Activated T-helper 17 cell treated with anti-CD3 and anti-CD28 coated beads, Interleukin-2, amount 50 U/mL, for 72 hours (primary cell): ENCODE data around the gene DNAJB8. TPM values are rescaled to one million over a fixed set of nuclear protein-coding genes. Genes with fewer than 3 reads are reported as not detected.

ENCODE experiments used
- ATAC-seq: fragments of 150-1000 bp; cut with Tn5 transposase; replicated peaks from 2 replicates; pipeline ENCODE4 v1.10.0; 2021; ENCODE audit warnings: mild to moderate bottlenecking, moderate library complexity
- H3K27ac Mint-ChIP-seq: one replicate; pipeline ENCODE4 v1.8.0; 2022; ENCODE audit warnings: mixed read lengths
- H3K27me3 Mint-ChIP-seq: one replicate; pipeline ENCODE4 v1.8.0; 2022; ENCODE audit warnings: mixed read lengths
- H3K36me3 Mint-ChIP-seq: one replicate; pipeline ENCODE4 v1.8.0; 2022; ENCODE audit warnings: low read depth, mild to moderate bottlenecking, mixed read lengths
- H3K4me1 Mint-ChIP-seq: one replicate; pipeline ENCODE4 v1.8.0; 2022; ENCODE audit warnings: mixed read lengths
- H3K4me3 Mint-ChIP-seq: one replicate; pipeline ENCODE4 v1.8.0; 2022; ENCODE audit warnings: mild to moderate bottlenecking, mixed read lengths
- H3K9me3 Mint-ChIP-seq: one replicate; pipeline ENCODE4 v1.8.0; 2022; ENCODE audit warnings: mixed read lengths
- total RNA-seq, 2 donors: library from RNA; stranded (reverse); gene quantifications; one replicate each; pipeline ENCODE4 v1.2.3, GENCODE V29; 2022

Gene DNAJB8
- total RNA-seq, 2 donors from 2014 or later = not detected

DNA sequence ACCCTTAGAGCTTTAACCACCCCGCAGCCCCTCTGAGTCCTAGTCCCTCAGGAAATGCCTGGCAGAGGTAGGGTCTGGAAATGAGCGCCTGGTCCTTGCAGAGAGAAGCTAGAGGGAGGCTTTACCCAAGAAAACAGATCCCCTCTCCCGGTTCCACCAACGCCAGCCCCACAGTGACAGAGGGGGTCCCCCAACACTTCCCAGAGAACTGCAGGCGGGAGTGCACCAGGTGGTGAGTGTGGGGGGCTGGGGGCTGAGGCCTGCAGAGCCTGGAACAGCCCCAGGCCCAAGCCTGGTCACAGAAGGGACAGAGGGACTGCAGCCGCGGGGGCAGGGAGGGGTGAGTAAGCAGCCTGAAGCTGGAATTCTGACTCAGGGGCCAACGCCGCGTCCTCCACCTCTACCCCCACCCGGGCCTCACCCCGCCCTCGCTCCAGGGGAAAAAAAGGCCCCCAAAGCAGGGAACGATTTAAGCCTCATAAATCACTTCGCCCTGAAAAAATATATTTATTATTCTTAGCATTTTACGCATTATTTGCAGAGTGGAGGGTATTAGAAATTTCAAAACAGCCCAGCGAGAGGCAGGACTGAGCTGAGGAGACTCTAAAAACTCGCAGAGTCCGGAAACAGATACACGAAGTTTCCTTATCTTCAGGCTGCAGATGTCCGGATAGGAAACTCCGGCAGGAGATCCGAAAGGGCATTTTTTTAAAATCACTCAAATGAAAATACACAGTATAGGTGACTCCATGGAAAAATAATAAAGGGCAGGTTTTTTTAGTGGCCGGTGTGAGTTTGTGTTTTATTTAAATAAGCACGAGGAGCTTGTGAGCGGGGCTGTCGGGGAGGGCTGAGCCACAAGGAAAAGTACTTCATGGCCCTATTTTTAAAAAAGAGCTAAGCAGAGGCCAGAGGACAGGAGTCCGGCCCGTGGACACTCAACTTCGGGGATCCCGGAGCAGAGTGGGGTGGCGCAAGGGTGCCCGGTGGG lies 16.3 kb upstream of the DNAJB8 start:
- H3K36me3 Mint-ChIP-seq = no peaks in the 10 kb centered on the region
- no peak overlapping the region for H3K27ac Mint-ChIP-seq
- no peak for ATAC-seq
- no peaks in the 10 kb centered on the region for H3K9me3 Mint-ChIP-seq
- H3K4me3 Mint-ChIP-seq = peak overlapping the region; percentile 4
- peaks cover 64% of the 10 kb centered on the region for H3K27me3 Mint-ChIP-seq
- H3K4me1 Mint-ChIP-seq = peaks cover 9% of the 10 kb centered on the region

DNA sequence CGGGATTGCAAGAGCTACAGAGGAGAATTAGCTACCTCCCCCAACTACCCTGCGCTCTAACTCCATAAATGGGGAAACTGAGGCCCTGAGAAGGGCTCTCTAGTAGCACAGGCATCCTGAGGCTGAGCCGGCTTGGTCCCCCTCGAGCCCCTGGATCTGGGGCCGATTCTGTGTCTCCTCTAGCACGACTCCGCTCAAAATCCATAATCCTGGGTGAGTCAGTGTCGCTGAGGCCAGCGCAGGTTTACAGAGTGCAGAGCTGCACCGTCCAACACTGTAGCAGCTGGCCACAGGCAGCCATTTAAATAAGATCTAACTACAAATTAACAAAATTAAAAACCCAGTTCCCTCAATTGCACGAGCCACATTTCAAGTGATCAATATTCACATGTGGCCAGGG lies 15.5 kb upstream of the DNAJB8 start:
- Mint-ChIP-seq H3K36me3 (no peaks in the 10 kb centered on the region), H3K27me3 (peaks cover 64% of the 10 kb centered on the region), H3K27ac (no peak overlapping the region), H3K4me1 (peaks cover 6% of the 10 kb centered on the region), H3K4me3 (no peak overlapping the region), H3K9me3 (no peaks in the 10 kb centered on the region)
- no peak for ATAC-seq

DNA sequence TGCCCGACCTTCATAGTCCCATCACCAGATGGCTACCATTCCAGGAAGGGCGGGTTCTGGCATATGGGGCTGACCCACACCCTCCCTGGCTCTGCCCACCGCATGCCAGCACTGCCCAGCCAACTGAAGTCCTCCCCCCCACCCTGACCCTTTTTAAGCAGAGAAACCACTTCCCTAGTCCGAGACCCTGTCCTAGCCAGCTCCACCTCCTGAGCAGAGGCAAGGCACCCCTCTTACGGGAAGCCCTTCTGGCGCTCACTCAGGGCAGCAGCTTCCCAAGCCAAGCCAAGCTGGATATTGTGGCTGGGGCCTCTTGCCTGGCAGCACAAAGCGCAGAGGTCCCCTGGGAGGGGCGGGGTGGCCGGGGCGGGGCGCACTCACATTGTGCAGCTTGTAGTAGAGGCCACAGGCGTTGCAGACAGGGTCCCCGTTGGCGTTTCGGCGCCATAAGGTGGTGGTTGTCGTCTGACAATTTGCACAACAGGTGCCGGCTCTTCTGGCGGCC lies 14.8 kb upstream of the DNAJB8 start:
- ATAC-seq = no peak
- Mint-ChIP-seq H3K27ac (no peak overlapping the region), H3K4me3 (no peak overlapping the region), H3K36me3 (no peaks in the 10 kb centered on the region), H3K4me1 (peaks cover 4% of the 10 kb centered on the region), H3K27me3 (peaks cover 62% of the 10 kb centered on the region), H3K9me3 (no peaks in the 10 kb centered on the region)

DNA sequence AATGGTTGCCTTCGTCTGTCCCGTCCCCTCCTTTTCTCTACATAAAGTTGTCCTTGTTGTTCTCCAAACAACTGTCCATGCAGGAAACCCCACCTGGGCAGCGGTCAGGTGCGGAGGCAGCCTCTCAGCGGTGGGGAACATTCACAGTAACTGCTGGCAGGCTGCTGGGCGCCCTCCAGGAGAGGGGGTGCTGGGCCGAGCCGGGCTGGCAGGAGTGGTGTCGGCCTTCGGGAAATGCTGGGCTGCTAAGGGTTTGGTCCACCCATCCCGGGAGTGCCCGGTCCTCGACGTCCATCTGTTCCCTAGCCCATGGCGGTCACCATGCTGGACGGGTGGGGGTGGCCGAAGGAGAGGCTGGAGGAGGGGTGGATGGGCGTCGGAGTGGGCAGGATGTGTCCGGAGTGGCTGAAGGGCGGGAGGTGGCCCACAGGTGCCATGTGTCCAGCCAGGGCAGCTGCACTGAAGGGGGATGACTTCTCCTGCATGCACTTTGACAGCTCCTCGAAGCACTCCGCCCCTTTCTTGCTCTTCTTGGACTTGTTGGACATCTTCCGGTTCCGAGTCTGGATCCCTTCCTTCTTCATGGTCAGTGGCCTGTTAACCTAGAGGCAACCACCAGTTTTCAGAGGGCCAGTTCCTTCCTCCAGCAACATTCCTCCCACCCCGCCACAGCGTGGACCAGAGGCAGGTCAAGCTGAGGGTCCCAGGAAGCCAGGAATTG lies 14.2 kb upstream of the DNAJB8 start:
- no peaks in the 10 kb centered on the region for H3K36me3 Mint-ChIP-seq
- H3K4me3 Mint-ChIP-seq = no peak overlapping the region
- H3K9me3 Mint-ChIP-seq = no peaks in the 10 kb centered on the region
- ATAC-seq = no peak
- no peak overlapping the region for H3K27ac Mint-ChIP-seq
- H3K4me1 Mint-ChIP-seq = peaks cover 4% of the 10 kb centered on the region
- H3K27me3 Mint-ChIP-seq = peaks cover 57% of the 10 kb centered on the region

DNA sequence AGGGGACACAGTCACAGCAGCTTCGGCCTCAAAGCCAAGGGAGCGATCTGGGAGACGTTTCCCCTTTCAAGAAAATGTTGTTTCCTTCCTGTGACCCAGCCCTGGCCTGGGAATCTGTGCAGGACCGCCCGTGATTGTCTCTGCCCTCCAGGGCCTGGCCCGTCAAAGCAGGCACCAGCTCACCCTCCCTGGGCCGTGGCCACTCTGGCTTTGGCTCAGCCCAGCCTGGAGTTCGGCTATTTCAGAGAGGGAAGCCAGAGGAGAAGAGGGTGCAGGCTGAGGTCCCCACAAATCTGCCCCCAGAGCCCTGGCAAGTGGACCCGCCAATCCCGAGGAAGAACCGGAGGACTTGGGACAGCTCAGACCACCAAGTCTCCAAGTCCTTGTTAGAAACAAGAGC lies 13.6 kb upstream of the DNAJB8 start:
- Mint-ChIP-seq H3K4me3 (no peak overlapping the region), H3K9me3 (no peaks in the 10 kb centered on the region), H3K27me3 (peaks cover 51% of the 10 kb centered on the region), H3K36me3 (no peaks in the 10 kb centered on the region), H3K27ac (no peak overlapping the region), H3K4me1 (peaks cover 4% of the 10 kb centered on the region)
- ATAC-seq = no peak

DNA sequence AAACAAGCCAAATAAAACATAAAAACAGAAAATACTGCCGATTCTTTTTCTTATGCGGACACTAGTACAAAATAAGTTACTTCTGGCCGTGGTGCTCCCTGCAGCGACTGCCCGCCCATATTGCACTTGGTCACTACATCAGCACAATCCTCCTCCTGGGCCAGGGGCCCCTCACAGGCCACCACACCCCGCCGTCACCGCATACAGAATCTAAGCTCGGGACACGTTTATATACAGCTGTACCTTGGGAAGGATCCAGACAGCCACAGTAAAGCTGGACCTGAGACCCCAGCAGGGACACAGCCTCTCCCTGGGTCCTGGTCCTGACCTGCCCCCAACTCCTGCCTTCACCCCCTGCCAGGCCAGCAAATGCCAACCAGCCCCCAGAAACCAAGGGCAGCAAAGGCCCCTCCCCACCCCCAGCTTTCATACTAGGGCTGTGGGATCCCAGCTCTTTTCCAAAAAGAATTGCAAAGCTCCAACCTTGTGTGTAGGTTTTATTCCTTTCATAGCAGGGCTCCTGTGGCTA lies 12.9 kb upstream of the DNAJB8 start:
- peaks cover 4% of the 10 kb centered on the region for H3K4me1 Mint-ChIP-seq
- H3K9me3 Mint-ChIP-seq = no peaks in the 10 kb centered on the region
- H3K27me3 Mint-ChIP-seq = peaks cover 45% of the 10 kb centered on the region
- H3K27ac Mint-ChIP-seq = no peak overlapping the region
- no peaks in the 10 kb centered on the region for H3K36me3 Mint-ChIP-seq
- ATAC-seq = no peak
- H3K4me3 Mint-ChIP-seq = no peak overlapping the region

DNA sequence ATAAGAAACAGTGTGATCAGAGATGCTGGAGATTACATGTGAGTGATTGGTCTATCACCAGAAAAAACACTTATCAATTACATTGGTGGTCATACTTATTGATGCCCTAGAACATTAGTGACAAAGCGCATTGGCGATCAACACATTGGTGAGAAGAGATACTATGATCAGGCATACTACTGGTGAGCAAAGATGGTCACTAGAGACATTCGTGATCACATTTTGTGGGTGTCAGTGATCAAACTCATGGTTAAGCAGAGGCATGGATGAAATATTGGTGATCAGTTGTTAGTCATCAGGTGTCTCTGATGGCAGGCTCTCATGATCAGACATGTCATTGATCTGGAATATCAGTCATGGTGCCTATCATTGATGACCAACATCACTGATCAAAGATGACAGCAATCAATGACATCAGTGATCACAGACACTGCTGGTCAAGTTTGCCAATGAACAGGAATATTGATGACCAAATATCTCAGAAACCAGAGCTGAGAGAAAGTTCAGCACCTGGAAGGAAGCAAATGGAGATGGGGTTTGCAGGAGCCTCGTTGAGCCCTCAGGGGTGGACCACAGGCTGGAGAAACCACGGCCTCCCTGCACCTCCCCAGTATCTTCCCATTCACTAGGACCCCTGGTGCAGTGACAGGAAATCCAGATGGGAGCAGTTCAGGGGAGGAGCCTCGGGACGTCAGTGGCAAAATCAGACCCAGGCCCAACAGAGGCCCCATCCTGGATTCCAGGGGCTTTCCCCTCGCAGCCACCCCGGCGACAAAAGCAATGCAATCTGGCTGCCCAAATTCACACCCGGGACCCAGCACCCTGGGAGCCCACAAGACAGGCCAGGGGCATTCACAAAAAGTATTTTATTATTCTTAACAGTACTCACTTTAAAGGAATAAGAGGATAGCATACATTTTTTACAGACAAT lies 12.2 kb upstream of the DNAJB8 start:
- Mint-ChIP-seq H3K27me3 (peaks cover 38% of the 10 kb centered on the region), H3K4me3 (no peak overlapping the region), H3K27ac (no peak overlapping the region), H3K9me3 (no peaks in the 10 kb centered on the region), H3K4me1 (peaks cover 4% of the 10 kb centered on the region), H3K36me3 (no peaks in the 10 kb centered on the region)
- no peak for ATAC-seq

DNA sequence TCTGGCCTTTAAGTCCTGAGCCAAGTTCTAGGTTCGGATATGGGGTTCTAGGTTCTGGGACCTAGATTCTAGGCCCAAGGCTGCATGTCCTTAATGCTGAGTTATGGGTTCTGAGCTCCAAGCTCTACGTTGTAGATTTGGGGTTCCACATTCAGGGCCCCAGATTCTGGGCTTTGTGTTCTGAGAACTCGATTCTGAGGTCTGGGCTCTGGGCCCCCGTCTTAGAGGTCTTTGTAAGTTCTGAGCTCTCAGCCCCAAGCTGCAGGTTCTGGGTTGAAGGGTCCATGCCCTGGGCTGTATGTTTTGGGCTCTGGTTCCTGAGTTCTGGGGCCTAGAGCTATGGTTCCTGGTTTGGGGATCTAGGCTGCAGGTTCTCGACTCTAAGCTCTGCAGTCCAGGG lies 10.0 kb upstream of the DNAJB8 start:
- H3K4me1 Mint-ChIP-seq = no peaks in the 10 kb centered on the region
- H3K27ac Mint-ChIP-seq = no peak overlapping the region
- H3K36me3 Mint-ChIP-seq = no peaks in the 10 kb centered on the region
- H3K9me3 Mint-ChIP-seq = no peaks in the 10 kb centered on the region
- ATAC-seq = no peak
- peaks cover 28% of the 10 kb centered on the region for H3K27me3 Mint-ChIP-seq
- H3K4me3 Mint-ChIP-seq = no peak overlapping the region

DNA sequence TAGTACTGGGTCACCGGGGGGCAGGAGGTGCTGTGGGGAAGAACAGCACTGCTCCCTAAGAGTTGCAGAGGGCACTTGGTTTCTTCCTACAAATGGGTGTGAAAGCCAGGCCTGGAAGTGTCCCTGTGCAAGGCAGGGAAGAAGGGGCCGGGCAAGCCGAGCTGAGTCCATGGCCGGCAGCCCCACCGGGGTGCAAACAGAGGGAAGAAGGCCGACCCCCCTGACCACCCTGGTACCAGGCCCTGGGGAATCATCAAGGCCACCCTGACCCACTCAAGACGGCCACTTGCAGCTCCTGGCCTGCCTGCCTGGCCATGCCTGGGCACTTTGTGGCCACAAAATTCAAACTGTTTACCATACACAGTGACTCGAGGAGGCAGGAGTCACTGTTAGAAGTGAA lies 8.7 kb upstream of the DNAJB8 start:
- Mint-ChIP-seq H3K4me1 (no peaks in the 10 kb centered on the region), H3K4me3 (no peak overlapping the region), H3K36me3 (no peaks in the 10 kb centered on the region), H3K9me3 (no peaks in the 10 kb centered on the region), H3K27me3 (peaks cover 27% of the 10 kb centered on the region), H3K27ac (no peak overlapping the region)
- ATAC-seq = no peak

DNA sequence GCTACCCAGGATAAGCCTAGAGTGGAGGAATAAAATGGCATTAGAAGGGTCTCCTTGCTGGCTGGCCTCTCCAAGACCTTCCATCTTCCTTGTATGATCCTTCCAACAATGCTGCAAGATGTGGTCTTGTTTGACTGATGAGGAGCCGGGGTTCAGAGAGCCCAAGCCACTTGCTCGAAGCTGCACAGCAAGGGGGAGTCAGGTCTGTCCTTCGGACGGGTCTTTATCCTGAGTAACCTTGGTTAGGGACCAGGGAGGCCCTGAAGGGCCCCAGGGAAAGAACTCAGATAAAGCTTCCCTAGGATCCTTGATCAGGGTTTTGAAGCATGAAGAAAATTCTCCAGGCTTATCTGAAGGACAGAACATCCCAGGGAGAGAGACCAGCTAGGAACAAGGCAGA lies 7.0 kb upstream of the DNAJB8 start:
- Mint-ChIP-seq H3K4me3 (no peak overlapping the region), H3K27ac (no peak overlapping the region), H3K36me3 (no peaks in the 10 kb centered on the region), H3K4me1 (no peaks in the 10 kb centered on the region), H3K9me3 (no peaks in the 10 kb centered on the region), H3K27me3 (peaks cover 21% of the 10 kb centered on the region)
- no peak for ATAC-seq

DNA sequence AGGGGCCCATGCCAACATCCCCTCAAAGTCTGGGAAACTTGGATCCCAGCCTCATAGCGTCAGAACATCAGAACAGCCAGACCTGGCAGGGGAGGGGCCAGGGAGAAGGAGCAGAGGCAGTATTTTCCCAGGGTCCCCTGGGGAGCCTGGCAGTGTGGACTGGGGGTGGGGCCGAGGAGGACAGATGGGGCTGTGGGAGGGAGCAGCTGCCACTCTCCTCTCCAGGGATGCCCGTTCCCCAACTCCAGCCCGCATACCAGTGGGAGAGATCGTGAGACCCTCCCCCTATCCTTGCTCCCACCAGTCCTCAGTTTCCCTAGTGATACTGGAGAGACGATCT lies 6.5 kb upstream of the DNAJB8 start:
- no peak overlapping the region for H3K27ac Mint-ChIP-seq
- no peak for ATAC-seq
- H3K4me1 Mint-ChIP-seq = no peaks in the 10 kb centered on the region
- no peak overlapping the region for H3K4me3 Mint-ChIP-seq
- H3K36me3 Mint-ChIP-seq = no peaks in the 10 kb centered on the region
- H3K27me3 Mint-ChIP-seq = peaks cover 18% of the 10 kb centered on the region
- H3K9me3 Mint-ChIP-seq = no peaks in the 10 kb centered on the region

DNA sequence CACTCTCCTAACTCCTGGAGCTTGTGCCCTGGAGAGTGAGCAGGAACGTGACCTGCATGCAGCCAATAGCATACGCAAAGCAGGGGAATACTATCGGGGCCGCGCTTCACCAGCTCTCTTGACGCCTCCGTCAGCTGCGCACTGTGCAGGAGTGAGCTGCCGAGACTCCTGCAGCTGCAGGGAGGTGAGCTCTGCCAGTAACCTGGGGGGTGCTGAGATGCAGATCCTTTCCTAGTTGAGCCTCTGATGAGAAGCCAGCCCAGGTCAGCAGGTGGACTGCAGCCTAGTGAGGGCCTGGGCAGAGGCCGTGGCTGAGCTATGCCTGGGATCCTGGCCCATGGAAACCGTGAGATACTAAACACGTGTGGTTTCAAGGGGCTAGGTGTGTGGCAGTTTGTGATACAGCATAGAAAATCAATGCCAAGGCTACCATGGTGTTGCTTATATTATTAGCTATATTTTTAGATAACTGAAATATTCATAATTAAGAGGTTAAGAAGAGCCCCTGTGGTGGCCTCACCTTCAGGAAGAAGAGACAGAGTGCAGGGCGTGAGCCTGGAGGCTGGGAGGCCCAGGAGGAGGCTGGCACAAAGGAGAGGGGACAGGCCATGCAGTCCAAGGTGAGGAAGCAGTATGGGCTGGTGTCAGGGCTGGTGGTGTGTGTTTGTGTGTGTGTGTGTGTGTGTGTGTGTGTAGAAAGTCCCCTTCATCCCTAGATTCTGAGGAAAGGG lies 5.9 kb upstream of the DNAJB8 start:
- no peak for ATAC-seq
- Mint-ChIP-seq H3K27me3 (peaks cover 13% of the 10 kb centered on the region), H3K27ac (no peak overlapping the region), H3K36me3 (no peaks in the 10 kb centered on the region), H3K4me3 (no peak overlapping the region), H3K4me1 (no peaks in the 10 kb centered on the region), H3K9me3 (no peaks in the 10 kb centered on the region)

DNA sequence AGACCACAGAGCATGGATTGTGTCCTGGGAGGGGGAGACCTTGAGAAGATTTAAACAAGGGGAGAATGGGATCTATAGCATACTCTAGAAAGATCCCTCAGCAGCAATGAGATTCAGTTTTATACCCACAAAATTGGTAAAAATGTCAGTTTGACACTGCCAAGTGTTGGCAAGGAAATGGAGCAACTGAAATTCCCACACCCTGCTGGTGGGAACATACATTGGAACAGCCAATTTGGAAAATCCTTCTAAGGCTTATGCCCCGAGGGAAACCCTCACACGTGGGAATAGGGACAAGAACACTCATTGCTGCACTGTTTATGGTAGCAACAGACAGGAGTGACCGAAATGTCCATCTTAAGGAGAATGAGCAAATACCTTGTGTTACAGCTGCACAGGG lies 5.0 kb upstream of the DNAJB8 start:
- Mint-ChIP-seq H3K27me3 (peaks cover 20% of the 10 kb centered on the region), H3K4me1 (peaks cover 8% of the 10 kb centered on the region), H3K4me3 (no peak overlapping the region), H3K27ac (no peak overlapping the region), H3K9me3 (no peaks in the 10 kb centered on the region), H3K36me3 (no peaks in the 10 kb centered on the region)
- ATAC-seq = no peak
